LoVo (cell line): ENCODE data around the gene RTN1.

Experiments
- DNase-seq: peaks from one replicate; pipeline ENCODE4 v3.0.0-alpha.2; 2016; ENCODE audit warnings: low spot score

RTN1 gene

GRCh38 chr14:59627011-59627520, 243.5 kb downstream of the RTN1 start:
- DNase-seq, result no peak

DNA sequence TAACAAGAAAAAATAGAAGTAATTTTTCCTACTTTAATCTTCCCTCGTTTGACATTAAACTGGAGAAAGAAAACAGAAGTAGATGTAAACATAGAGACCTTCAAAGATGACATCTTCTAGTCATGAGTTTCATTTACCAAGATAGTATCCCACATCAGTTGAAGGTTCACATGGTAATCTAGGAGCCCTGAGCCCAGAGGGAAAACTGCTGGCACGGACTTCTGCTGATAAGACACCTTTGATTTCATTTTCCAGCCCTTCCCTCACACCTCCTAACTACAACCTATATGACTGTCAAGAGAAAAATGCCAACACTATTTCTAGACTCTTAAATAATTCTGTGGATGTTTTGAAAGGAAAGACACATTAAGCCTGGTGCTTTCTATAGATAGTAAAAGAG, 247.9 kb downstream of the RTN1 start:
- DNase-seq, result no peak

- no peak for DNase-seq
Observed at GRCh38 chr14:59619061-59619460, 251.5 kb downstream of the RTN1 start.

- peak; percentile 4 for DNase-seq
Observed at GRCh38 chr14:59601056-59601455, 269.5 kb downstream of the RTN1 start.

DNA sequence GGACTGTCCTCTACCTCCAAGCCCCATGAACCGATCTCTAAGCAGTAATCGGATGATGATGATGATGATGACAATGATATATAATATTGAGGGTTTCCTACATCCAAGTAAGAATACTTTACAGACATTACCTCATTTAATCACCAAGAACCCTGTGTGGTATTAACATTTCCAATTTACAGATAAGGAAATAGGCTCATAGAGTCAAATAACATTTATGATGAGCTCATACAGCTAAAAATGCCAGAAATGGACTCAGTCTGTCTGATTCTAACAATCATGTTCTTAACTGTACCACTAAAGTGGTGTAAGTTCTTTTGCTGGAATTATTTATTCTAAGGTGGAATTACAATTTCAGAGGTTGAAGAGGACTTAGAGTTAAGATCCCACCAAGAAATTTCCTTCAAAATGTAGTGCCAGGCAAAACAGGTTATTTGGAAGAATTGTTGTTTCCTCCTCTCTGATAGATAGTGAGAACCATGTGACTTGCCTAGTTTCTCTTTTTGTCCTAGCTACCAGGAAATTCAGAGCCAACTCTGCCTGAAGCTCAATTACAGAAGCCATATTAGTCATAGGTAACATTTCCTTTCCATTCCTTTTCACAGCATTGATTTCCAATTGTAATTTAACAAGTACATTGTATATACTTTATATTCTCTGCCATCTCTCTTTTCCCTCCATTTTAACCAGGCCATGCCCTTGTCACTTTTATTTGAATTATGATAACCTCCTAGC, 270.2 kb downstream of the RTN1 start:
- no peak for DNase-seq

GRCh38 chr14:59595071-59595470, 275.5 kb downstream of the RTN1 start:
- DNase-seq, result peak; percentile 6

- DNase-seq, result no peak
Observed at GRCh38 chr14:59591641-59592370, 278.8 kb downstream of the RTN1 start.

- no peak for DNase-seq
Observed at GRCh38 chr14:59588101-59588500, 282.5 kb downstream of the RTN1 start.

DNA sequence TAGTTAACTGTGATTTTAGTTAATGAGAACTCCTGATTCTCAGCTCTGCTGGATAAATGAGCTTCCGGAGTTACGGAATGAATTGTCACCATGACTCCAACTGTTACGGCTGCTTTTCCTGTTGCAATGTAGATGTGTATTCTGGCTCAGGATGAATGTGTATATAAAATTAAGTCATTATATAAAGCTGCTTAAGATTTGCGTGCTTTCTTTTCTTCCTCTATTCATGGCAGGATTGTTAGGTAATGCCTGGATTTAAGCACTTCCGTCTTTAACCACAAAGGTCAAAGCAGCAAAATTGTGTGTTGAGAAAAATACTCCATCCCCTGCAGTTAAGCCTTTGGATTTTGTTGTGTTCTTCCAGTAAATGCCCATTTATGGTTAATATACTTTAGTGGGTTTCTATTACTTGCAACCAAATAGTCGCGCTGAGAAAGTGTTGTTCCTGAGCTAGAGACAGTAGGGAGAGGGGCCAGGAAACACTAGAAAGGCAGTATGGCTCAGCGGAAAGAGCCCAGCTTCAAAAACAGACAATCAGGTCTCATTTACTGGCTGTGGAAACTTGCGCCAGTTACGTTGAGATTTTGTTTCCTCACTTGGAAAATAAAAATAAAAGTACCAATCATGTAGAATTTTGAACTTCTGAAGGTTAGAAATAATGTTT, 284.6 kb downstream of the RTN1 start:
- no peak for DNase-seq

GRCh38 chr14:59583755-59584154, 286.8 kb downstream of the RTN1 start:
- DNase-seq, result no peak

GRCh38 chr14:59582845-59583509, 287.6 kb downstream of the RTN1 start:
- DNase-seq, result no peak

GRCh38 chr14:59582161-59582560, 288.4 kb downstream of the RTN1 start:
- no peak for DNase-seq

DNA sequence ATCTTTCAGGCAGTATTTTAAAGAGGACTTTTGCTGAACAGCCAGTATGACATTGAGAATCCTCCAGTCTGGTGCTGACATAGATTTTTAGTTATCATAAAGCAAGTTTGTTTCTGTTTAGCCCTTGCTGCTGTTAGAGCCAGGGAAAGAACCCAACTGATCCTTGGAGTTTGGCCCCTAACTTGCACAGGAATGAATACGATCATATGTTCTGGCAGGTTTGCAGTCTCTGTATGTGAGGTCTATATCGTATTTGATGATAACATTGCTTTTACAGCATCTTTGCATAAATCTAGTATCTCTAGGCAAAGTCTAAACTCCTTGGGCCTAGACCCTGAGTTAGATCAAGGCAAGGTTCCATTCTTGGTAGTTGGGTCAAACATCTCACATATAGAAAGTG, 289.7 kb downstream of the RTN1 start:
- DNase-seq, result no peak

GRCh38 chr14:59576332-59577294, 294.0 kb downstream of the RTN1 start, which contains the start of gene CCDC175:
TSS of gene CCDC175 (minus strand) at chr14:59576812. CDS start at chr14:59576775, 37 bp downstream.
- DNase-seq, result peak; percentile 87

DNA sequence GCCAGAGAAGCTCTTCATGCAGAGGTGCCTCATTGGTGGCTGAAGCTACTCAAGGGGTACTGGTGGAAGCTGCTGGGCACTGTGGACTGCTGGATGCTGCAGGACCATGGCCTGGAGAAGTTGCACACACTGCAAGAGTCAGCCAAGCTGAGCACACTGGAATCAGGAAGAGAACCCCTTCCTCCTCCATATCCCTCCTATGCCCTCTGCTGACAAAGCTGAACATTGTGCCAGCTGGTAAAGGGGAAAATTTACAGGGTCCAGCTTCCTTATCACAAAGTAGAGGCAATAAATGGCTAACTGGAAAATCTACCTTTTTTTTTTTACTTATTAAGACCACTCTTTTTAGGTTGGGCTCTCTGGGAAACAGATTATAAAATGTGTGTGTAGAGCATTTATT, 300.5 kb downstream of the RTN1 start:
- peak; percentile 30 for DNase-seq

DNA sequence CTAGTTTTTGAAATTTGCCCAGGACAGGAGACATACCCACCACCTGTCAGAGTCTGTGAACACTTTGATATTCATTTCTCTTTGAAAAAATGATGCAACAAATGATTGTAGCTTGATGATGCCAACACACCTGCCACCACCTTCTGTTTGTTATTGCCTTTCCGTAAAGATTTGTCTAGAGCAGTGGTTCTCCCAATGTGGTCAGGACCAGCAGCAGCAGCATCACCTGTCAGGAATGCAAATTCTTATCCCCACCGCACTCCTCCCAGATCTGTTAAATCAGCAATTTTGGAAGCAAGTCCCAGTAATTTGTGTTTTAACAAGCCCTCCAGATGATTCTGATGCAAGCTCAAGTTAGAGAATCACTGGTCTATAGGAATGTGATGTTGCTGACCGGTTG, 303.9 kb downstream of the RTN1 start:
- peak; percentile 43 for DNase-seq

DNA sequence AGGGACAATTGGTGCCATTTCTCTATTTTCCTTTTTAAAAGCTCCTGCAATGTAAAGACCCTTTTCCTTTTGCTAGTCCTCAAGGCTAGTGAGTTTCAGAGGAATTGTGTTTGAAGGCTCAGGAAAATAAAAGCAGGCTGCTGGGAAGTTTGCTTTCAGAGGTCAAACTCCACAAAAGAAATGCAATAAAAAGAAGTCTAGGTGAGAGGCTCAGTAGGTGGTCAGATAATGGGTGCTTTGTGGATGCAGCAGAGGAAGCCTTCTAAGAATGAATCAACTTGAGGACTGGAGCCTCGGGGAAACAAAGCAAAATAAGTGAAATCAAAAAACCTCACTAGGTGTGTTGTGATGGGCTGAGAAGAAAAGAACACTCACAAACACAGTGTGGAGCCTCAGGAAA, 304.3 kb downstream of the RTN1 start:
- DNase-seq, result peak; percentile 65

DNA sequence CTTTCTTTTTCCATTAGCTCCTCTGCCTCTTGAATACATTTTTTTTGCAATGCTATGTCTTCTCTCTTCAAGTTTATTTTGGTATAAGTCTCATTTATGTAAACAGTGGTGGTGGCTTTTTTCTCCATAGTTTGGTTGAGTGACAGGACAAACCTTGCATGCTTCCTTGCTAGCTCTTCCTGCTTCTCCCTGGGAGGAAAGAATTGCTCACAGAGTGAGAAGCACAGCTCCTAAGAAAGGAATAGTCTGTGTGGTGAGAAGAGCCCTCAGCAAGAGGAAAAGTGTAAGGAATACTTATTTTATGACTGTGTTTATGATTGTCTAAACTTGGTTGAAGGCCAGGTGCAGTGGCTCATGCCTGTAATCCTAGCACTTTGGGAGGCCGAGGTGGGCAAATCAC, 305.5 kb downstream of the RTN1 start:
- peak; percentile 58 for DNase-seq

DNA sequence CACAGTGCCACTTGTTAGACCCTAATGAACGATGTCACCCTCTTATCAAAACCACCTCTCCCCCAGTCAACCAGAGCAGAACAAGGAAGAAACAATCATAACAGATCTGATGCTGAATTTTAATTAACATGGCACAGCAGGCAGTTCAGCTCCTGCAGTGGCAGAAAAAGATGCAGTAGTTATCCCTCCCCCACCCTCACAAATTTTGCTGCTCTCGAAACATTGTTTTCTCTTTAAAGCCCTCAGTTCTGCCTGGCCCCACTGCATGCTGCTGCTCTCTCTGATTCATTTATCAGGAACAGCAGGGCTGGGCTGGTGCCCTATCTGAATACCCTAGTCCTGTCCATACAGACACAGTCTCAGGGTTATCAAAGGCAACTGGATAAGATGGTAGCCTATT, 306.2 kb downstream of the RTN1 start:
- DNase-seq, result peak; percentile 14

DNA sequence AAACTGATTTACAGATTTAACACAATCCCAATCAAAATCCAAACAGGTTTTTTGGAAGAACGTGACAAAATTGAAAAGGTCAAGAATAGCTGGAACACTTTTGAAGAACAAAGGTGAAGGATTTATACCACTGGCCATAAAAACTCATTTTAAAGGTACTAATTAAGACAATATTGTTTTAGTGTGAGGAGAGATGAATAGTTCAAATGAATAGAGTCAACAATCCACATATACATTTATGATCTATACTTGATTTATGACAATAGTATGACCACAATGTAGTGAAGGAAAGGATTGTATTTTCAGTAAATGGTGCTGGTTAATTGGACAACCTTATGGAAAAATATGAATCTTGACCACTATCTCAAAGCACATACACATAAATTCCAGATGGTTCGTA, 323.3 kb downstream of the RTN1 start:
- DNase-seq, result no peak
